PC-9 (cell line): Measurements from ENCODE around the gene NCK1. TPM values are rescaled to one million over a fixed set of nuclear protein-coding genes. Genes with fewer than 3 reads are reported as not detected.

Source experiments
- BruUV-seq: library from RNA; stranded (reverse); fragments of 400-500 nt; replicated peaks from 2 replicates; lab custom pipeline; 2021; lab: Mats Ljungman, UMichigan
- CTCF ChIA-PET: fragments of 300-600 bp; sonication (Branson Sonifier 250); formaldehyde crosslinking; loops from one replicate; lab custom pipeline; 2022; ENCODE audit warnings: antibody characterized with exemption; lab: Charles Lee
- POLR2A ChIA-PET: fragments of 300-600 bp; sonication (Branson Sonifier 250); formaldehyde crosslinking; loops from one replicate; lab custom pipeline; 2022; ENCODE audit warnings: antibody characterized with exemption; ENCODE audit not compliant: unreplicated experiment; lab: Charles Lee
- DNase-seq, 2 experiments: peaks; one replicate each; pipeline versions ENCODE4 v3.0.0 to v3.0.0-alpha.2; 2015 to 2022; ENCODE audit warnings: mixed read lengths in 1 of 2
- H2AFZ ChIP-seq: fragments of 200-600 bp; sonication (generic); 2 replicates; pipeline ENCODE4 v1.8.1; 2017; ENCODE audit warnings: antibody characterized with exemption
- H3F3A ChIP-seq: fragments of 200-600 bp; sonication (generic); 2 replicates; pipeline ENCODE4 v1.8.1; 2017; ENCODE audit warnings: antibody characterized with exemption, mild to moderate bottlenecking, low read depth; ENCODE audit not compliant: insufficient read depth
- H3K27ac ChIP-seq: fragments of 200-600 bp; sonication (generic); 2 replicates; pipeline ENCODE4 v1.6.1; 2016; ENCODE audit warnings: mixed run types
- H3K27me3 ChIP-seq: fragments of 200-600 bp; sonication (generic); 2 replicates; pipeline ENCODE4 v1.6.1; 2016; ENCODE audit warnings: low read depth, mixed run types; ENCODE audit not compliant: insufficient read depth
- H3K36me3 ChIP-seq: fragments of 200-600 bp; sonication (generic); 2 replicates; pipeline ENCODE4 v1.6.1; 2016; ENCODE audit warnings: low read depth, mixed run types
- H3K4me1 ChIP-seq: fragments of 200-600 bp; sonication (generic); replicated peaks from 2 replicates; pipeline ENCODE4 v1.6.1; 2016; ENCODE audit warnings: mixed run types; ENCODE audit not compliant: insufficient read depth
- H3K4me2 ChIP-seq: fragments of 200-600 bp; sonication (generic); 2 replicates; pipeline ENCODE4 v1.6.1; 2017; ENCODE audit warnings: mixed run types
- H3K4me3 ChIP-seq: fragments of 200-600 bp; sonication (generic); 2 replicates; pipeline ENCODE4 v1.6.1; 2016; ENCODE audit warnings: mixed run types
- H3K79me2 ChIP-seq: fragments of 200-600 bp; sonication (generic); 2 replicates; pipeline ENCODE4 v1.6.1; 2017; ENCODE audit warnings: low read depth, mixed run types
- H3K9me2 ChIP-seq: fragments of 200-600 bp; sonication (generic); 2 replicates; pipeline ENCODE4 v1.8.1; 2017; ENCODE audit warnings: mild to moderate bottlenecking; ENCODE audit not compliant: insufficient read depth
- H3K9me3 ChIP-seq: fragments of 200-600 bp; sonication (generic); 2 replicates; pipeline ENCODE4 v1.8.1; 2016; ENCODE audit warnings: low read depth; ENCODE audit not compliant: insufficient read depth
- H4K20me1 ChIP-seq: fragments of 200-600 bp; sonication (generic); 2 replicates; pipeline ENCODE4 v1.8.1; 2017; ENCODE audit not compliant: insufficient read depth
- CTCF ChIP-seq: fragments of 200-600 bp; sonication (generic); conservative IDR thresholded peaks from 2 replicates; pipeline ENCODE4 v1.6.1; 2017; ENCODE audit warnings: mixed run types, antibody characterized with exemption, mild to moderate bottlenecking, moderate library complexity
- EZH2 ChIP-seq: fragments of 200-600 bp; sonication (generic); IDR thresholded peaks from 2 replicates; pipeline ENCODE4 v1.8.0; 2017; ENCODE audit warnings: antibody characterized with exemption, low read depth
- intact Hi-C: fragments of 100-400 bp; cut with micrococcal nuclease; formaldehyde crosslinking; loops from one replicate; pipeline ENCODE4 v1.10.0; 2022; ENCODE audit not compliant: unreplicated experiment
- total RNA-seq: library from RNA; stranded (reverse); gene quantifications from 2 replicates; pipeline ENCODE4 v1.2.3, GENCODE V29; 2021

NCK1 gene
- total RNA-seq, 1 experiment from 2014 or later = 42.7 TPM

- no peak for DNase-seq
- H3K4me1 ChIP-seq = peaks cover 11% of the 10 kb centered on the region
- H3K79me2 ChIP-seq = peaks cover 60% of the 10 kb centered on the region
- intact Hi-C loops = no loop called here
- H3K9me2 ChIP-seq = no peaks in the 10 kb centered on the region; the same call in 1 of the 2 replicates
- H3K9me3 ChIP-seq = no peaks in the 10 kb centered on the region
- CTCF ChIA-PET = interaction anchor here (0.6 kb wide), 1 partner anchor 14 kb away, joined by 9 read pairs; no protein-coding TSS in a partner anchor
- peaks cover 5% of the 10 kb centered on the region; the same call in 1 of the 2 replicates for H4K20me1 ChIP-seq
- BruUV-seq = no TSS peak
- no peak overlapping the region for H3K27ac ChIP-seq
- H3K4me3 ChIP-seq = no peak overlapping the region
- TF ChIP-seq CTCF (no peak), EZH2 (no peak)
- H3K27me3 ChIP-seq = no peaks in the 10 kb centered on the region
- POLR2A ChIA-PET = no interaction called here
- H2AFZ ChIP-seq = no peak overlapping the region
- peaks cover 5% of the 10 kb centered on the region; the same call in 1 of the 2 replicates for H3K36me3 ChIP-seq
- H3F3A ChIP-seq = peaks cover 15% of the 10 kb centered on the region
- H3K4me2 ChIP-seq = no peak overlapping the region
Observed at GRCh38 chr3:136858381-136858780, 3.6 kb upstream of the NCK1 start.

- peaks cover 62% of the 10 kb centered on the region for H3K79me2 ChIP-seq
- POLR2A ChIA-PET = interaction anchor here (0.5 to 0.7 kb wide), 4 partner anchors 94 to 665 kb away, joined by 3 to 34 read pairs (median 4); no protein-coding TSS in a partner anchor
- peaks cover 3% of the 10 kb centered on the region; the same call in 1 of the 2 replicates for H4K20me1 ChIP-seq
- peak overlapping the region; percentile 59; the same call in 1 of the 2 replicates for H3K27ac ChIP-seq
- H2AFZ ChIP-seq = no peak overlapping the region
- peaks cover 20% of the 10 kb centered on the region for H3K4me1 ChIP-seq
- H3K9me3 ChIP-seq = no peaks in the 10 kb centered on the region
- BruUV-seq = no TSS peak
- peaks cover 15% of the 10 kb centered on the region for H3F3A ChIP-seq
- TF ChIP-seq CTCF (no peak), EZH2 (no peak)
- CTCF ChIA-PET = interaction anchor here (0.9 to 3.1 kb wide), 2 partner anchors 108 to 153 kb away, joined by 3 to 23 read pairs; partner anchors contain the start of gene STAG1
- H3K4me3 ChIP-seq = peak overlapping the region; percentile 86; the same call in 1 of the 2 replicates
- no peaks in the 10 kb centered on the region for H3K27me3 ChIP-seq
- intact Hi-C loops = loop anchor here (5.0 kb wide), 2 partner anchors 83 to 97 kb away; partner anchors contain the start of gene IL20RB
- peak; percentile 11 to 40 for DNase-seq
- peak overlapping the region; percentile 88 for H3K4me2 ChIP-seq
- no peaks in the 10 kb centered on the region for H3K9me2 ChIP-seq
- H3K36me3 ChIP-seq = no peaks in the 10 kb centered on the region; the same call in 1 of the 2 replicates
Observed at GRCh38 chr3:136860541-136860940, 1.5 kb upstream of the NCK1 start.

GRCh38 chr3:136862617-136863322, 762 bp downstream of the NCK1 start:
- intact Hi-C loops = loop anchor here (1.0 to 5.0 kb wide), 5 partner anchors 44 to 152 kb away; partner anchors contain the start of genes IL20RB, SLC35G2 and STAG1
- TF ChIP-seq EZH2 (no peak), CTCF (no peak)
- Histone ChIP-seq H3K27me3 (no peaks in the 10 kb centered on the region), H3K79me2 (peaks cover 72% of the 10 kb centered on the region), H2AFZ (peak overlapping the region; percentile 96), H3K4me2 (peak overlapping the region; percentile 88), H3K4me3 (peak overlapping the region; percentile 86), H3K9me3 (no peaks in the 10 kb centered on the region), H3K36me3 (no peaks in the 10 kb centered on the region; the same call in 1 of the 2 replicates), H3F3A (peaks cover 15% of the 10 kb centered on the region), H4K20me1 (peaks cover 18% of the 10 kb centered on the region), H3K27ac (peak overlapping the region; percentile 82), H3K9me2 (no peaks in the 10 kb centered on the region), H3K4me1 (peaks cover 20% of the 10 kb centered on the region)
- CTCF ChIA-PET = interaction anchor here (1.2 to 3.1 kb wide), 3 partner anchors 94 to 151 kb away, joined by 3 to 23 read pairs (median 5); partner anchors contain the start of gene STAG1
- POLR2A ChIA-PET = interaction anchor here (1.8 kb wide), 1 partner anchor 110 kb away, joined by 23 read pairs; the partner anchor contains the start of gene STAG1
- DNase-seq = peak; percentile 65 to 68
- TSS peak; percentile 49 for BruUV-seq
